Panc1 (cell line): ENCODE results near the gene IQSEC1. TPM values are rescaled to one million over a fixed set of nuclear protein-coding genes. Genes with fewer than 3 reads are reported as not detected.

Experiments
- ATAC-seq: fragments of 200-7000 bp; cut with Tn5 transposase; 2 replicates; pipeline ENCODE4 v1.9.1; 2020; ENCODE audit warnings: mild to moderate bottlenecking, moderate library complexity
- BruUV-seq: library from RNA; stranded (reverse); fragments of 400-500 nt; replicated peaks from 2 replicates; lab custom pipeline; 2021; lab: Mats Ljungman, UMichigan
- CTCF ChIA-PET: fragments of 300-600 bp; sonication (Branson Sonifier 250); formaldehyde crosslinking; loops from one replicate; lab custom pipeline; 2022; ENCODE audit warnings: antibody characterized with exemption; lab: Charles Lee
- POLR2A ChIA-PET: fragments of 300-600 bp; sonication (Branson Sonifier 250); formaldehyde crosslinking; loops from one replicate; lab custom pipeline; 2022; ENCODE audit warnings: antibody characterized with exemption; lab: Charles Lee
- DNase-seq: peaks from one replicate; pipeline ENCODE4 v3.0.0-alpha.2; 2010; ENCODE audit warnings: low read depth, low spot score
- H3K27ac ChIP-seq: 2 replicates; pipeline ENCODE4 v1.5.1; 2011; ENCODE audit warnings: mild to moderate bottlenecking, low read length, inconsistent platforms
- H3K27me3 ChIP-seq: fragments of 200-500 bp; sonication (Bioruptor generic); 2 replicates; pipeline ENCODE4 v1.6.0; 2014; ENCODE audit warnings: low read length, inconsistent platforms; ENCODE audit not compliant: control insufficient read depth, insufficient read depth
- H3K36me3 ChIP-seq: fragments of 200-500 bp; sonication (Bioruptor generic); 2 replicates; pipeline ENCODE4 v1.5.1; 2014; ENCODE audit warnings: inconsistent platforms, mild to moderate bottlenecking, low read length, moderate library complexity; ENCODE audit not compliant: control insufficient read depth, insufficient read depth
- H3K4me1 ChIP-seq: 2 replicates; pipeline ENCODE4 v1.5.1; 2011; ENCODE audit warnings: inconsistent platforms, mild to moderate bottlenecking, low read length, moderate library complexity; ENCODE audit not compliant: control insufficient read depth, insufficient read depth
- H3K4me3 ChIP-seq, 2 experiments: 2 replicates each; pipeline ENCODE4 v1.5.1; 2011 to 2012; ENCODE audit warnings: low read depth in 2 of 2, low read length in 2 of 2, mild to moderate bottlenecking in 2 of 2, inconsistent platforms in 1 of 2, moderate library complexity in 1 of 2
- H3K9me3 ChIP-seq: fragments of 200-500 bp; sonication (Bioruptor generic); 2 replicates; pipeline ENCODE4 v1.5.1; 2014; ENCODE audit warnings: low read depth, mild to moderate bottlenecking, inconsistent platforms, low read length, moderate library complexity; ENCODE audit not compliant: control insufficient read depth, insufficient read depth
- POLR2AphosphoS5 ChIP-seq: IDR thresholded peaks from 2 replicates; pipeline ENCODE4 v1.6.1; 2012; ENCODE audit warnings: mild to moderate bottlenecking, low read depth, low read length, moderate library complexity
- SIN3A ChIP-seq: IDR thresholded peaks from 2 replicates; pipeline ENCODE4 v1.6.1; 2012; ENCODE audit warnings: low read depth, mild to moderate bottlenecking, low read length, moderate library complexity, borderline replicate concordance; ENCODE audit not compliant: insufficient read depth
- TCF7L2 ChIP-seq: IDR thresholded peaks from 2 replicates; pipeline ENCODE4 v1.6.1; 2011; ENCODE audit warnings: mild to moderate bottlenecking, low read depth, low read length, inconsistent platforms
- in situ Hi-C: cut with HindIII; loops from 2 replicates; pipeline ENCODE4 v1.10.0; 2016; ENCODE audit warnings: low sequenced_read_pairs, low pct_unique_long_range_greater_than_20kb
- intact Hi-C: fragments of 100-400 bp; cut with micrococcal nuclease; formaldehyde crosslinking; loops from one replicate; pipeline ENCODE4 v1.10.0; 2022; ENCODE audit not compliant: unreplicated experiment
- total RNA-seq: library from RNA; stranded (reverse); gene quantifications from one replicate; pipeline ENCODE4 v1.2.1, GENCODE V29; 2021; ENCODE audit not compliant: unreplicated experiment
- TF ChIP-seq, protein P1 (sequence below), 2 experiments: IDR thresholded peaks; 2 replicates each; pipeline ENCODE4 v1.6.1; 2011 to 2012; ENCODE audit warnings: low read depth in 2 of 2, control low read depth in 1 of 2, low read length in 1 of 2, mild to moderate bottlenecking in 1 of 2, moderate library complexity in 1 of 2; ENCODE audit not compliant: insufficient read depth in 1 of 2
- TF ChIP-seq, protein P2 (sequence below): fragments of 450-650 bp; IDR thresholded peaks from 2 replicates; pipeline ENCODE4 v1.5.1; 2017; ENCODE audit warnings: mild to moderate bottlenecking

The IQSEC1 gene
- total RNA-seq, 1 experiment from 2014 or later, result 28.4 TPM

DNA sequence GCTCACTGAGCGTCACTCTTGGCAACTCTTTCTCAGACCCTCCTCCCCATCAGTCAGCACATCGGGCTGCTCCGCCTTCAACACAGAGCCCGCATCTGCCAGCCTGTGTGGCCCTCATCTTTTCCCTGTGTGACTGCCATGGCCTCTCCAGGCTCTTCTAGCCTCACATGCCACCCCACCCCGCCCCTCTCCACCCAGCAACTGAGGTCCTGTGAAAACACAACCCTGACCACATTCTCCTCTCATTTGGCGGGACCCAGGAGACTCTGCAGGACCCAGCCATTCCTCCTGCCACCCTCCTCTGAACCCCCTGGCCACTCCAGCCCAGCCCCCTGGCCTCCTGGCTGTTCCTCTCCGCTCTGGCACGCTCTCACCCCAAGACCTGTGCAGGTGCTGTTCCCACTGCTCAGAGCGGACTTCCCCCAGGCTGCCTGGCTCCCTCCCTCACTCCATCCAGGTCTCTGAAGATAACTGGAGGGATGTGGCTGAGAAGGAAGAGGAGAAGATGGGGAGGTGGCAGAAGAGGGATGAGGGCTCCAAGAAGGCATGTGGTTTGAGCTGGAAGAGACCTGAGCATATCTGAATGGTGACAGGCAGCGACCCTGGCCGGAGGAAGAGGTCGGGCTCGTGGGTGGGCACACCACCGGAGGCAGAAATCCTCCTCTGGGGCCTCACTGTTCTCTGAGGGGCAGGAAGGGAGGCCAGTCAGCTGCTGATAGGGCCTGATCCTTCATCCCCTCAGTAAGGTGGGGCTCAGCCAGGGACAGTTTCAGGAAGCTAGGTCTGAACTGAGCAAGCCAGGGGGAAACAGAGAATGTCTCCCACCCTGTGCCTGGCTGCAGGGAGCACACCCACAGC lies 120.7 kb downstream of the IQSEC1 start:
- ATAC-seq (no peak), DNase-seq (no peak)
- Histone ChIP-seq H3K9me3 (no peaks in the 10 kb centered on the region), H3K27ac (no peak overlapping the region), H3K27me3 (no peaks in the 10 kb centered on the region), H3K4me3 (no peak overlapping the region), H3K36me3 (no peaks in the 10 kb centered on the region), H3K4me1 (no peaks in the 10 kb centered on the region)
- intact Hi-C loops, result no loop called here
- no peak for TF ChIP-seq POLR2AphosphoS5
- TF ChIP-seq, protein P1, sequence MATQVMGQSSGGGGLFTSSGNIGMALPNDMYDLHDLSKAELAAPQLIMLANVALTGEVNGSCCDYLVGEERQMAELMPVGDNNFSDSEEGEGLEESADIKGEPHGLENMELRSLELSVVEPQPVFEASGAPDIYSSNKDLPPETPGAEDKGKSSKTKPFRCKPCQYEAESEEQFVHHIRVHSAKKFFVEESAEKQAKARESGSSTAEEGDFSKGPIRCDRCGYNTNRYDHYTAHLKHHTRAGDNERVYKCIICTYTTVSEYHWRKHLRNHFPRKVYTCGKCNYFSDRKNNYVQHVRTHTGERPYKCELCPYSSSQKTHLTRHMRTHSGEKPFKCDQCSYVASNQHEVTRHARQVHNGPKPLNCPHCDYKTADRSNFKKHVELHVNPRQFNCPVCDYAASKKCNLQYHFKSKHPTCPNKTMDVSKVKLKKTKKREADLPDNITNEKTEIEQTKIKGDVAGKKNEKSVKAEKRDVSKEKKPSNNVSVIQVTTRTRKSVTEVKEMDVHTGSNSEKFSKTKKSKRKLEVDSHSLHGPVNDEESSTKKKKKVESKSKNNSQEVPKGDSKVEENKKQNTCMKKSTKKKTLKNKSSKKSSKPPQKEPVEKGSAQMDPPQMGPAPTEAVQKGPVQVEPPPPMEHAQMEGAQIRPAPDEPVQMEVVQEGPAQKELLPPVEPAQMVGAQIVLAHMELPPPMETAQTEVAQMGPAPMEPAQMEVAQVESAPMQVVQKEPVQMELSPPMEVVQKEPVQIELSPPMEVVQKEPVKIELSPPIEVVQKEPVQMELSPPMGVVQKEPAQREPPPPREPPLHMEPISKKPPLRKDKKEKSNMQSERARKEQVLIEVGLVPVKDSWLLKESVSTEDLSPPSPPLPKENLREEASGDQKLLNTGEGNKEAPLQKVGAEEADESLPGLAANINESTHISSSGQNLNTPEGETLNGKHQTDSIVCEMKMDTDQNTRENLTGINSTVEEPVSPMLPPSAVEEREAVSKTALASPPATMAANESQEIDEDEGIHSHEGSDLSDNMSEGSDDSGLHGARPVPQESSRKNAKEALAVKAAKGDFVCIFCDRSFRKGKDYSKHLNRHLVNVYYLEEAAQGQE (IDR thresholded peaks at IDR 0.05; ENCODE audit: insufficient read depth in 1 of 2, low read depth in 2 of 2, low read length in 1 of 2), result no peak
- TF ChIP-seq, protein P2, sequence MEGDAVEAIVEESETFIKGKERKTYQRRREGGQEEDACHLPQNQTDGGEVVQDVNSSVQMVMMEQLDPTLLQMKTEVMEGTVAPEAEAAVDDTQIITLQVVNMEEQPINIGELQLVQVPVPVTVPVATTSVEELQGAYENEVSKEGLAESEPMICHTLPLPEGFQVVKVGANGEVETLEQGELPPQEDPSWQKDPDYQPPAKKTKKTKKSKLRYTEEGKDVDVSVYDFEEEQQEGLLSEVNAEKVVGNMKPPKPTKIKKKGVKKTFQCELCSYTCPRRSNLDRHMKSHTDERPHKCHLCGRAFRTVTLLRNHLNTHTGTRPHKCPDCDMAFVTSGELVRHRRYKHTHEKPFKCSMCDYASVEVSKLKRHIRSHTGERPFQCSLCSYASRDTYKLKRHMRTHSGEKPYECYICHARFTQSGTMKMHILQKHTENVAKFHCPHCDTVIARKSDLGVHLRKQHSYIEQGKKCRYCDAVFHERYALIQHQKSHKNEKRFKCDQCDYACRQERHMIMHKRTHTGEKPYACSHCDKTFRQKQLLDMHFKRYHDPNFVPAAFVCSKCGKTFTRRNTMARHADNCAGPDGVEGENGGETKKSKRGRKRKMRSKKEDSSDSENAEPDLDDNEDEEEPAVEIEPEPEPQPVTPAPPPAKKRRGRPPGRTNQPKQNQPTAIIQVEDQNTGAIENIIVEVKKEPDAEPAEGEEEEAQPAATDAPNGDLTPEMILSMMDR, result no peak
- no peak for TF ChIP-seq TCF7L2
- TF ChIP-seq SIN3A, result no peak
- POLR2A ChIA-PET, result no interaction called here
- BruUV-seq, result no TSS peak
- CTCF ChIA-PET, result no interaction called here
- in situ Hi-C loops, result no loop called here

DNA sequence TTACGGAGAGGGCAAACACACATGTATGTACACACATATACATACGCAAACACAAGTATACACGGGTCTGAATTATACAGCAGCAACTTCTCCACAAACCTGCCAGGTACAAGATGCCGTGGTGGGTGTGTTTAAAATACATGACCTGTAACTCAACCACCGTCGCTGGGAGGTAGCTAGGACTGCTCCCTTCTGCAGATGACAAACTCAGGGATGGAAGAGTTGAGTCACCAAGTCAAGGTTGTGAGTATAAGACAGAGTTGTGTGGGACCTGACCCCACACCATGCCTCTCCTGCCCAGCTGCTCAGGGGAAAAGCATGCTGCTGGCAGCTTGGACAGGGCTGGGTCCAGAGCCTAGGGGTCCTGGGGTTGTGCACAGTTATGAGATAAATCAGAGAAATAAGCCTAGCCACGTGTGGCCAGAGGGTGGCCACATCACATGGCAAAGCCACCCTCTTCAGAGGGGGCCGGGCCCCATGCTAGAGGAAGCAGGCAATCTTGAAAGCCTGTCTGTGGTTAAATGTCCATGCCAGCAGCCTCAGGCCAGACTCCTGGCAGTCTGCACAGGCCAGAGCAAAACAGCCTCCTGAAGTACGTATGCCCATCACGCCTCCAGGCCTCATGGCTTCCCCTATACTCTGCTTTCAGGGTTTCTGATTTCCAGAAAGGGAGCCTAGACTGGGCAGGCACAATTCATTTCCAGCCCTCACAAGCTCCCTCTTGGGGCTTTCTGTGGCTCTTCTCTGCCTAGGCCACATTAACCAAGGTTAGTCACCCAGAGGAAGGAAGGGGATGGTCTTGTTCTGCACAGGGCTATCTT lies 124.1 kb downstream of the IQSEC1 start:
- POLR2A ChIA-PET, result no interaction called here
- Histone ChIP-seq H3K27me3 (no peaks in the 10 kb centered on the region), H3K27ac (no peak overlapping the region), H3K4me3 (no peak overlapping the region), H3K36me3 (no peaks in the 10 kb centered on the region), H3K4me1 (no peaks in the 10 kb centered on the region), H3K9me3 (no peaks in the 10 kb centered on the region)
- TF ChIP-seq, protein P1 (IDR thresholded peaks at IDR 0.05; ENCODE audit: insufficient read depth in 1 of 2, low read depth in 2 of 2, low read length in 1 of 2), result no peak
- no peak for TF ChIP-seq POLR2AphosphoS5
- TF ChIP-seq TCF7L2, result no peak
- BruUV-seq, result no TSS peak
- no peak for ATAC-seq
- no peak for DNase-seq
- intact Hi-C loops (no loop called here), in situ Hi-C loops (no loop called here)
- CTCF ChIA-PET, result no interaction called here
